Stomach (tissue), 9 donors: ENCODE data around the gene TMCC1. TPM values are rescaled to one million over a fixed set of nuclear protein-coding genes. Genes with fewer than 3 reads are reported as not detected.

ENCODE experiments used
- DNase-seq, 2 donors: peaks; one replicate each; pipeline versions ENCODE4 v3.0.0 to v3.0.0-alpha.2; 2013 to 2019
- H3K27ac ChIP-seq, 5 donors: fragments of 200-600 bp in 4 of 5; sonication (generic) in 4 of 5; one replicate each; pipeline ENCODE4 v1.5.1; 2013 to 2019; ENCODE audit warnings: mild to moderate bottlenecking in 1 of 5, moderate library complexity in 1 of 5
- H3K27me3 ChIP-seq, 3 donors: fragments of 200-600 bp; sonication (generic); one replicate each; pipeline ENCODE4 v1.5.1; 2017 to 2019; ENCODE audit warnings: mixed run types in 1 of 3
- H3K36me3 ChIP-seq, 4 donors: fragments of 200-600 bp; sonication (generic); 1 replicate in 3 of 4; 2 replicates in 1 of 4; pipeline ENCODE4 v1.5.1; 2016 to 2019
- H3K4me1 ChIP-seq, 4 donors: fragments of 200-600 bp; sonication (generic); one replicate each; pipeline ENCODE4 v1.5.1; 2016 to 2019
- H3K4me3 ChIP-seq, 4 donors: fragments of 200-600 bp; sonication (generic) in 3 of 4; one replicate each; pipeline ENCODE4 v1.5.1; 2016 to 2019; ENCODE audit warnings: mild to moderate bottlenecking in 1 of 4
- H3K9me3 ChIP-seq, 4 donors: fragments of 200-600 bp; sonication (generic); one replicate each; pipeline ENCODE4 v1.5.1; 2016 to 2019
- CTCF ChIP-seq, 7 experiments: fragments of 450-650 bp in 4 of 7; fragments of 200-600 bp in 3 of 7; sonication (generic) in 3 of 7; IDR thresholded peaks; one replicate each; pipeline ENCODE4 v1.5.1; 2016 to 2019; ENCODE audit warnings: antibody characterized with exemption in 7 of 7, control low read depth in 2 of 7, mild to moderate bottlenecking in 1 of 7
- EP300 ChIP-seq: sonication (generic); formaldehyde crosslinking; IDR thresholded peaks from one replicate; pipeline ENCODE4 v1.6.1; 2017; ENCODE audit warnings: antibody characterized with exemption
- POLR2A ChIP-seq, 4 donors: fragments of 450-650 bp; IDR thresholded peaks; one replicate each; pipeline ENCODE4 v1.6.1; 2016; ENCODE audit warnings: antibody characterized with exemption in 4 of 4, control low read depth in 2 of 4, mild to moderate bottlenecking in 1 of 4, moderate library complexity in 1 of 4
- POLR2AphosphoS5 ChIP-seq, 3 donors: sonication (generic); formaldehyde crosslinking; IDR thresholded peaks; one replicate each; pipeline ENCODE4 v1.6.1; 2016; ENCODE audit warnings: antibody characterized with exemption in 3 of 3
- WGBS, 5 donors: extraction: QIAGEN DNeasy Blood & Tissue Kit in 3 of 5; methylation state at CpG; one replicate each; pipeline versions ENCODE4 v1.1.5 to v1.1.7; 2013 to 2018; 5-methylcytosine and 5-hydroxymethylcytosine counted together
- intact Hi-C: fragments of 100-400 bp; cut with DNase I; formaldehyde crosslinking; loops from one replicate; pipeline ENCODE4 v1.15.1; 2023; ENCODE audit warnings: low total_unique reads
- polyA plus RNA-seq, 3 donors: library from polyadenylated mRNA; stranded (reverse); fragments of 200-250 nt; gene quantifications; one replicate each; pipeline ENCODE4 v1.2.3, GENCODE V29; 2013
- total RNA-seq, 5 donors: library from RNA; depleted of rRNA; stranded (reverse); fragments of >200 nt; gene quantifications; one replicate each; pipeline versions ENCODE4 v1.1.0 to v1.2.3, GENCODE V29; 2014 to 2016
- donor health status: healthy with polysubstance abuse.
- donor health status: Bipolar disorder and iron deficiency.
- donor health status: healthy.

TMCC1 gene
- total and polyA plus RNA-seq, 8 donors, result 5.0 to 26.6 (median 9.3) TPM

GRCh38 chr3:129840707-129841360, 52.7 kb downstream of the TMCC1 start:
- TF ChIP-seq EP300 (no peak), CTCF (IDR thresholded peaks at IDR 0.05) (no peak), POLR2A (IDR thresholded peaks at IDR 0.05) (no peak), POLR2AphosphoS5 (IDR thresholded peaks at IDR 0.05) (no peak)
- Histone ChIP-seq H3K27ac (no peak overlapping the region), H3K27me3 (no peaks in the 10 kb centered on the region), H3K4me1 (peaks cover 0 to 22% (median 8%) of the 10 kb centered on the region in 4 donors), H3K4me3 (no peak overlapping the region), H3K9me3 (peaks cover 0 to 11% (median 5%) of the 10 kb centered on the region in 4 donors), H3K36me3 (peaks cover 0 to 6% (median 0%) of the 10 kb centered on the region in 4 donors)
- WGBS, 5 donors, result 82 to 97% (median 95%) methylated on average over 5 of the region's 5 CpGs
- intact Hi-C loops, result no loop called here
- no peak for DNase-seq

- peaks cover 0 to 11% (median 4%) of the 10 kb centered on the region in 4 donors for H3K9me3 ChIP-seq
- DNase-seq, result no peak
- H3K4me1 ChIP-seq, result peaks cover 0 to 18% (median 8%) of the 10 kb centered on the region in 4 donors
- no peaks in the 10 kb centered on the region for H3K27me3 ChIP-seq
- 78 to 89% (median 85%) methylated on average over 6 of the region's 6 CpGs for WGBS, 5 donors
- H3K27ac ChIP-seq, result no peak overlapping the region
- intact Hi-C loops, result no loop called here
- H3K4me3 ChIP-seq, result no peak overlapping the region
- no peak for TF ChIP-seq POLR2A (IDR thresholded peaks at IDR 0.05)
- TF ChIP-seq EP300, result no peak
- no peak for TF ChIP-seq POLR2AphosphoS5 (IDR thresholded peaks at IDR 0.05)
- TF ChIP-seq CTCF (IDR thresholded peaks at IDR 0.05), result no peak
- H3K36me3 ChIP-seq, result peaks cover 0 to 6% (median 0%) of the 10 kb centered on the region in 4 donors
These were observed 55.4 kb downstream of the TMCC1 start for GRCh38 chr3:129838086-129838485.

- Histone ChIP-seq H3K27ac (no peak overlapping the region), H3K36me3 (peaks cover 0 to 6% (median 0%) of the 10 kb centered on the region in 4 donors), H3K27me3 (no peaks in the 10 kb centered on the region), H3K4me1 (peaks cover 0 to 21% (median 8%) of the 10 kb centered on the region in 4 donors), H3K4me3 (no peak overlapping the region), H3K9me3 (peaks cover 0 to 1% (median 0%) of the 10 kb centered on the region in 4 donors)
- no peak for TF ChIP-seq POLR2A (IDR thresholded peaks at IDR 0.05)
- no peak for TF ChIP-seq CTCF (IDR thresholded peaks at IDR 0.05)
- no peak for TF ChIP-seq EP300
- TF ChIP-seq POLR2AphosphoS5 (IDR thresholded peaks at IDR 0.05), result no peak
- intact Hi-C loops, result no loop called here
- WGBS, 5 donors, result 66 to 73% (median 70%) methylated on average over 2 of the region's 2 CpGs
- peak in 1 of 2 donors; percentile 55 for DNase-seq
These were observed 56.4 kb downstream of the TMCC1 start for GRCh38 chr3:129837065-129837642.

- 39 to 50% (median 45%) methylated on average over 2 of the region's 2 CpGs for WGBS, 5 donors
- peaks cover 0 to 27% (median 11%) of the 10 kb centered on the region in 4 donors for H3K4me1 ChIP-seq
- H3K9me3 ChIP-seq, result no peaks in the 10 kb centered on the region
- intact Hi-C loops, result no loop called here
- H3K27me3 ChIP-seq, result no peaks in the 10 kb centered on the region
- H3K36me3 ChIP-seq, result peaks cover 0 to 6% (median 0%) of the 10 kb centered on the region in 4 donors
- no peak overlapping the region for H3K4me3 ChIP-seq
- H3K27ac ChIP-seq, result no peak overlapping the region
- DNase-seq, result no peak
- no peak for TF ChIP-seq POLR2AphosphoS5 (IDR thresholded peaks at IDR 0.05)
- TF ChIP-seq EP300, result no peak
- TF ChIP-seq CTCF (IDR thresholded peaks at IDR 0.05), result no peak
- no peak for TF ChIP-seq POLR2A (IDR thresholded peaks at IDR 0.05)
These were observed 57.0 kb downstream of the TMCC1 start for GRCh38 chr3:129836381-129837064.
